Activated CD4-positive, alpha-beta T cell treated with anti-CD3 and anti-CD28 coated beads, Interleukin-2, amount 50 U/mL, for 48 hours (primary cell): ENCODE measurements around the gene FAM234A.

ENCODE experiments used
- DNase-seq, 2 experiments: peaks; one replicate each; pipeline ENCODE4 v3.0.0-alpha.2; 2020

FAM234A gene

GRCh38 chr16:305916-306626 is 71.5 kb downstream of the FAM234A start:
- no peak for DNase-seq

GRCh38 chr16:306911-307370 is 72.3 kb downstream of the FAM234A start:
- DNase-seq: no peak

- no peak for DNase-seq
These were observed 73.2 kb downstream of the FAM234A start for GRCh38 chr16:307691-308312.

GRCh38 chr16:309476-309875 is 74.9 kb downstream of the FAM234A start:
- no peak for DNase-seq

- DNase-seq: no peak
These were observed 77.1 kb downstream of the FAM234A start for GRCh38 chr16:311725-312124.

GRCh38 chr16:314351-314750 is 79.7 kb downstream of the FAM234A start:
- no peak for DNase-seq

GRCh38 chr16:314795-315299 is 80.2 kb downstream of the FAM234A start:
- no peak for DNase-seq
